ENCODE measurements around the gene GOLGA6L7.
"Not testable (repeated sequence)": the region's sequence is repeated elsewhere in the genome, so short reads cannot be mapped to it uniquely, and the experiment has no call there.

DNA sequence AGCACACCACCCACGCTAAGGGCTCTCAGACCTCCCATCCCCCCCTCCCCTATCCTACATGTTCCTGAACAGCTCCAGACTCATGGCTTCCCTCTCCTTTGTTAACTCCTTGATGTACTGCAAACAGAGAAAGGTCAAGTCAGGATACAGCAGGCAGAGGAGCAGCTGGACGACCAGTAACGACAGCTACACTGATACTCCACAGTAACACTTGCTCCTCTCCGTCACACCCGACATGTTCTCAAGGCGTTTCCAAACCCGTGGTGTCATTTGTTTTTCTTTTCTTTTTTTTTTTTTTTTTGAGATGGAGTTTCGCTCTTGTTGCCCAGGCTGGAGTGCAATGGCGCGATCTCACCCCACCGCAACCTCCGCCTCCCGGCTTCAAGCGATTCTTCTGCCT lies 4.3 kb downstream of the GOLGA6L7 start:
- TF ChIP-seq, protein P1, sequence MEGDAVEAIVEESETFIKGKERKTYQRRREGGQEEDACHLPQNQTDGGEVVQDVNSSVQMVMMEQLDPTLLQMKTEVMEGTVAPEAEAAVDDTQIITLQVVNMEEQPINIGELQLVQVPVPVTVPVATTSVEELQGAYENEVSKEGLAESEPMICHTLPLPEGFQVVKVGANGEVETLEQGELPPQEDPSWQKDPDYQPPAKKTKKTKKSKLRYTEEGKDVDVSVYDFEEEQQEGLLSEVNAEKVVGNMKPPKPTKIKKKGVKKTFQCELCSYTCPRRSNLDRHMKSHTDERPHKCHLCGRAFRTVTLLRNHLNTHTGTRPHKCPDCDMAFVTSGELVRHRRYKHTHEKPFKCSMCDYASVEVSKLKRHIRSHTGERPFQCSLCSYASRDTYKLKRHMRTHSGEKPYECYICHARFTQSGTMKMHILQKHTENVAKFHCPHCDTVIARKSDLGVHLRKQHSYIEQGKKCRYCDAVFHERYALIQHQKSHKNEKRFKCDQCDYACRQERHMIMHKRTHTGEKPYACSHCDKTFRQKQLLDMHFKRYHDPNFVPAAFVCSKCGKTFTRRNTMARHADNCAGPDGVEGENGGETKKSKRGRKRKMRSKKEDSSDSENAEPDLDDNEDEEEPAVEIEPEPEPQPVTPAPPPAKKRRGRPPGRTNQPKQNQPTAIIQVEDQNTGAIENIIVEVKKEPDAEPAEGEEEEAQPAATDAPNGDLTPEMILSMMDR (IDR thresholded peaks at IDR 0.05) = not testable (repeated sequence)
- TF ChIP-seq POLR2A (IDR thresholded peaks at IDR 0.05) = not testable (repeated sequence)

All from heart left ventricle (tissue), 13 donors.